ENCODE measurements around the gene PPP2R3B. TPM values are rescaled to one million over a fixed set of nuclear protein-coding genes. Genes with fewer than 3 reads are reported as not detected.

Gene PPP2R3B
- total and polyA plus RNA-seq, 2 of the 13 experiments (the other 11 are each of a cell fraction or from before 2014, with no cell fraction given), result 17.0 to 21.4 TPM

DNA sequence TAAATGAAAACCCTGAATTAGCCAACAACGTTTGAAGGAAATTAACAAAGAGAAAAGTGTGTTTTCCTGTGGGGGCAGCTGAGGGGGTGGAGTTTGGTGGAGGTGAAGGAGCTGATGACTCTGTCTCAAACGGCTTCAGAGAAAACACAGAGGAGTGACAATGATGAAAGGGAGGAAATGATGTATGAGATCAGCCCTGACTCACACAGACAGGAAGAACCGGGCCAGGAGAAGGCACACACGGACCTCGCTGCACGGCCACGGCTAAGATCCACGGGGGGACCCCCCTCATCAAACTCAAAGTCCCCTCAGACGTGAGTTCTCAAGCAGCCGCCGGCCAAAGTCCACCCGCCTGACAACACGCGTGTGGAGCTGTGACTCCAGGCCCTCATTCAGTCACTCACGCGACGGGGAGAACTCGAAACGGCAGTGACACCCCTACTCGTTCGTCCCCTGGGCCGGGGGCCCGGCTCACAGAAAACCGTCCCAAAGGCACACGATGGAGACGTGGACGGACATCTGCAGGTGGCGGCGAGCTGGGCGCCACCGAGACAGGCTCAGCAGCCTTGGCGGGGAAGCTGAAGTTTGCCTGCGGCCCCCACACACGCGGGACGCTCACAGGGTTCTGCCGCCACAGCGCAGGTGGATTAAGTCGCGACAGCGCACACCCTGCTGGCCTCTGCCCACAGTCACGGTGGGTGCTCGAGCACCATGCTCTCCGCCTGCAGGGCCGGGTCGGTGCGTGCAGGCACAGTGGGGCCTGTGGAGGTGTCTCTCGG is 28.8 kb downstream of the PPP2R3B start:
- FAIRE-seq, result no peak
- Histone ChIP-seq H3K9ac (ENCODE audit: insufficient read depth, low read depth, low read length) (no peak overlapping the region), H2AFZ (ENCODE audit: low read length) (no peak overlapping the region), H3K4me2 (ENCODE audit: low read depth, low read length) (no peak overlapping the region), H3K4me3 (replicated peaks in 1 of 3; ENCODE audit: insufficient read depth in 1 of 3, low read depth in 2 of 3, low read length in 3 of 3) (no peak overlapping the region), H3K36me3 (replicated peaks in 1 of 2; ENCODE audit: control insufficient read depth in 1 of 2, insufficient read depth in 2 of 2, low read length in 2 of 2) (peaks cover 2 to 10% of the 10 kb centered on the region in 2 experiments; a peak in 2 of 5 replicates), H3K27me3 (ENCODE audit: control insufficient read depth in 1 of 2, insufficient read depth in 2 of 2, low read length in 2 of 2) (no peaks in the 10 kb centered on the region), H3K79me2 (ENCODE audit: insufficient read depth, low read length) (no peaks in the 10 kb centered on the region), H3K27ac (ENCODE audit: extremely low read length, insufficient read depth, low read length) (no peak overlapping the region), H4K20me1 (ENCODE audit: insufficient read depth, low read length) (0 out of 2 replicates have a peak, but pooled peaks cover 2% of the 10 kb centered on the region), H3K9me3 (ENCODE audit: low read length) (no peaks in the 10 kb centered on the region), H3K4me1 (ENCODE audit: insufficient read depth, low read length) (no peaks in the 10 kb centered on the region)
- intact Hi-C loops (cut with micrococcal nuclease; ENCODE audit: unreplicated experiment) (no loop called here), in situ Hi-C loops (cut with HindIII; ENCODE audit: extremely low pct_ligation_motif_present, low pct_unique_long_range_greater_than_20kb) (no loop called here)
- WGBS (ENCODE audit: low lambda C conversion rate), result 93% methylated on average over 43 of the region's 48 CpGs
- ChIA-PET POLR2A (no interaction called here), CTCF (ENCODE audit: low intra/inter-chr PET ratio, low total read pairs) (no interaction called here)
- ATAC-seq, result no peak
- DNase-seq (ENCODE audit: low spot score), result no peak
- TF ChIP-seq ZNF614 (CRISPR knock-in tag; IDR thresholded peaks at IDR 0.05; ENCODE audit: borderline replicate concordance) (no peak), AGO2 (optimal IDR thresholded peaks at IDR 0.05; ENCODE audit: low read depth, low read length) (peak; percentile 20), BRD4 (CRISPR knock-in tag; IDR thresholded peaks at IDR 0.05) (no peak)
- TF ChIP-seq, protein P1, sequence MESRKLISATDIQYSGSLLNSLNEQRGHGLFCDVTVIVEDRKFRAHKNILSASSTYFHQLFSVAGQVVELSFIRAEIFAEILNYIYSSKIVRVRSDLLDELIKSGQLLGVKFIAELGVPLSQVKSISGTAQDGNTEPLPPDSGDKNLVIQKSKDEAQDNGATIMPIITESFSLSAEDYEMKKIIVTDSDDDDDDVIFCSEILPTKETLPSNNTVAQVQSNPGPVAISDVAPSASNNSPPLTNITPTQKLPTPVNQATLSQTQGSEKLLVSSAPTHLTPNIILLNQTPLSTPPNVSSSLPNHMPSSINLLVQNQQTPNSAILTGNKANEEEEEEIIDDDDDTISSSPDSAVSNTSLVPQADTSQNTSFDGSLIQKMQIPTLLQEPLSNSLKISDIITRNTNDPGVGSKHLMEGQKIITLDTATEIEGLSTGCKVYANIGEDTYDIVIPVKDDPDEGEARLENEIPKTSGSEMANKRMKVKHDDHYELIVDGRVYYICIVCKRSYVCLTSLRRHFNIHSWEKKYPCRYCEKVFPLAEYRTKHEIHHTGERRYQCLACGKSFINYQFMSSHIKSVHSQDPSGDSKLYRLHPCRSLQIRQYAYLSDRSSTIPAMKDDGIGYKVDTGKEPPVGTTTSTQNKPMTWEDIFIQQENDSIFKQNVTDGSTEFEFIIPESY (CRISPR knock-in tag; IDR thresholded peaks at IDR 0.05), result 0 out of 2 replicates have a peak, but pooled peaks have one; percentile 16
- TF ChIP-seq, protein P2, sequence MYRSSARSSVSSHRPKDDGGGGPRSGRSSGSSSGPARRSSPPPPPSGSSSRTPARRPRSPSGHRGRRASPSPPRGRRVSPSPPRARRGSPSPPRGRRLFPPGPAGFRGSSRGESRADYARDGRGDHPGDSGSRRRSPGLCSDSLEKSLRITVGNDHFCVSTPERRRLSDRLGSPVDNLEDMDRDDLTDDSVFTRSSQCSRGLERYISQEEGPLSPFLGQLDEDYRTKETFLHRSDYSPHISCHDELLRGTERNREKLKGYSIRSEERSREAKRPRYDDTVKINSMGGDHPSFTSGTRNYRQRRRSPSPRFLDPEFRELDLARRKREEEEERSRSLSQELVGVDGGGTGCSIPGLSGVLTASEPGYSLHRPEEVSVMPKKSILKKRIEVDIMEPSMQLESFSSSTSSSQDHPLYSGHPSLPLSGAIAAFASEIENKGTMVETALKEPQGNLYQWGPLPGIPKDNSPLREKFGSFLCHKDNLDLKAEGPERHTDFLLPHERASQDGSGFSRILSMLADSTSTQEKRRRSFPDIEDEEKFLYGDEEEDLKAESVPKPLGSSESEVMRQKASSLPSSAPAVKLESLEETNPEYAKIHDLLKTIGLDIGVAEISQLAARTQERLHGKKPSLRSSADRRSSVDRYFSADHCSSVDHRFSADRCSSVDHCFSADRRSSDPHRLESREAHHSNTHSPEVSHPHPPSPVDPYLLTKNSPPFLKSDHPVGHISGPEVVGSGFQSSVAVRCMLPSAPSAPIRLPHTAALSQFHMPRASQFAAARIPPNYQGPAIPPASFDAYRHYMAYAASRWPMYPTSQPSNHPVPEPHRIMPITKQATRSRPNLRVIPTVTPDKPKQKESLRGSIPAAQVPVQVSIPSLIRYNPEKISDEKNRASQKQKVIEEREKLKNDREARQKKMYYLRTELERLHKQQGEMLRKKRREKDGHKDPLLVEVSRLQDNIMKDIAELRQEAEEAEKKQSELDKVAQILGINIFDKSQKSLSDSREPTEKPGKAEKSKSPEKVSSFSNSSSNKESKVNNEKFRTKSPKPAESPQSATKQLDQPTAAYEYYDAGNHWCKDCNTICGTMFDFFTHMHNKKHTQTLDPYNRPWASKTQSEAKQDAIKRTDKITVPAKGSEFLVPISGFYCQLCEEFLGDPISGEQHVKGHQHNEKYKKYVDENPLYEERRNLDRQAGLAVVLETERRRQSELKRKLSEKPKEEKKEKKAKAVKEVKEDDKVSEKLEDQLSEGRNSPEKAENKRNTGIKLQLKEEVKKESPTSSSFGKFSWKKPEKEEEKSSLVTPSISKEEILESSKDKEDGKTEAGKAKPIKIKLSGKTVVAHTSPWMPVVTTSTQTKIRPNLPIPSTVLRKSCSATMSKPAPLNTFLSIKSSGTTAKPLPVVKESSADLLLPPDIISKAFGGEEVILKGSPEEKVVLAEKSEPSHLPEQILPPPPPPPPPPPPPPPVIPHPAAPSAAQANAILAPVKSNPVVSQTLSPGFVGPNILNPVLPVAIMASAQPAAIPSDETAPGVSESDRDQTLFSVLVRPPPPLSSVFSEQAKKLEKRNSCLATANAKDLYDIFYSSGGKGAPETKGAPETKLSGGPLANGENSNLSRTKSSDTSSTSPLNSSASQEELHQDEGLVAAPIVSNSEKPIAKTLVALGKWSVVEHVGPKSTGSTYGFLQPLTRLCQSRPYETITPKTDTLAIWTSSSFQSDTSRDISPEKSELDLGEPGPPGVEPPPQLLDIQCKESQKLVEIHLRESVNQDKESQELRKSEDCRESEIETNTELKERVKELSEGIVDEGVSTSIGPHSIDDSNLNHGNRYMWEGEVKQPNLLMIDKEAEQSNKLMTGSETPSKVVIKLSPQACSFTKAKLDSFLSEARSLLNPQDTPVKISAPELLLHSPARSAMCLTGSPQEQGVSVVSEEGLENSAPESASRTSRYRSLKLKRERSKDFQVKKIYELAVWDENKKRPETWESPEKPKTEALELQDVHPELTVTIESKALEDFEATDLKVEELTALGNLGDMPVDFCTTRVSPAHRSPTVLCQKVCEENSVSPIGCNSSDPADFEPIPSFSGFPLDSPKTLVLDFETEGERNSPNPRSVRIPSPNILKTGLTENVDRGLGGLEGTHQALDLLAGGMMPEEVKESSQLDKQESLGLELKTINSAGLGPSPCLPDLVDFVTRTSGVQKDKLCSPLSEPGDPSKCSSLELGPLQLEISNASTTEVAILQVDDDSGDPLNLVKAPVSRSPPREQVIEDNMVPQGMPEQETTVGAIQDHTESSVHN (CRISPR knock-in tag; IDR thresholded peaks at IDR 0.05), result no peak
- BruUV-seq (replicated peaks), result no TSS peak

All from HepG2 (cell line).